Measurements from ENCODE around the gene CAMK2A.

Gene CAMK2A

DNA sequence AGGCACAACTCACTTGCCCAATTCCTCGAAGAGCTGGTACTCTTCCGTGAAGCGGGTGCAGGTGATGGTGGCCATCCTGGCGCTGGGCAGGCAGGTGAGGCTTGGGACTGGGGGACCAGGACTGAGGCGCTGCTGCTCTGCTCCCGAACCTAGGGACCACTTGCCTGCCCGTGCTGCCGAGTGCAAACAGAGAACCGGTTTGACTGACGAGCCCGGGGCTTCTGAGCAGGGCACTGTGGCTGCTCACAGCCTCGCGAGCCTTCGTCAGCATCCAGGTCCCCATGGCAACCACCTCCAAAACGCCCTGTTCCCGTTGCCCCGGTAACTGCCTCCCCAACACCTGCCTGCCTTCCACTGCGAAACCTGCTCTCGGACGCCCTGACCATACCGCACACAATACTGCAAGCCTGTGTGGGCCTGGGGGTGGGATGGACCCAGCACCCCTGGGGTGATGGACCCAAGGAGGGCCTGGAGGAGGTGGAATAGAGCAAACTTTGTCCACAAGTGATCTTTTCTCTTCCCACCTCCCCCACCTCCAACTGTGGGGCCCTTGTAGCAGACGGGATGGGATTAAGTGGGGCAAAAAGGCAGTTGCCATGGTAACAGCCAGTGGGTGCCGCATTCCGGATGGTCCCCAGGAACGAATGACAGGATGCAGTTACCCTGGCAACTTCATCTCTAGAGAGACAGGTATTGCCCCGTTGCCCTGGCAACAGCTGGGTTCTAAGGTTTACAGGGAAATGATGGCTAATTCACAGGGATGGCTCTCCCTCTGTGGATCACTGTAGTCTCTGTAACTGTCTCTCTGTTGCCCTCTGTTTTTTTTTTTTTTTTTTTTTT is at the start of gene CAMK2A:
Gene CAMK2A, minus strand, starts transcription at position 223 of the 840 bp plus-strand sequence. Its CDS starts 148 bp downstream, at position 75.
- in situ Hi-C loops (cut with MboI; ENCODE audit: low sequenced_read_pairs), result no loop called here

GRCh38 chr5:150339165-150339564 is 49.6 kb upstream of the CAMK2A start:
- in situ Hi-C loops (cut with MboI; ENCODE audit: low sequenced_read_pairs), result no loop called here

DNA sequence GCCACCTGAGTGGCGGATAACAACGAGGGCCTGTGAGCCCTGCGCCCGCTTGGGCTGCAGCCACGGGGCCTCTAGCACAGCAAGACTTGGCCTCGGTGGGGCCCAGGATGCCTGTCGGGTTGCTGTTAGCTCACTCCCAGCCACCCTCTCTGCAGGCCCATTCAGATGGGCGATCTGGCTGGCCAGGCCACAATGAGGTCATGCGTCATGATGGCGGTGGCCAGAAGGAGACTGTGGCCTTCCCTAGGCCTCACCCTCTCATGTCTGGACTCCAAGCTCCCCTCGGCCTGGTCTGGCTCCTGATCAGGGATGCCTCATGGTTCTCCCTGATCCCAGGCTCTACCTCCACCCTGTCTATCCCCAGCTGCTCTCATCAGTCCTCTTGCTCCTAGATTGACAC is 49.0 kb upstream of the CAMK2A start:
- in situ Hi-C loops (cut with MboI; ENCODE audit: low sequenced_read_pairs), result no loop called here

DNA sequence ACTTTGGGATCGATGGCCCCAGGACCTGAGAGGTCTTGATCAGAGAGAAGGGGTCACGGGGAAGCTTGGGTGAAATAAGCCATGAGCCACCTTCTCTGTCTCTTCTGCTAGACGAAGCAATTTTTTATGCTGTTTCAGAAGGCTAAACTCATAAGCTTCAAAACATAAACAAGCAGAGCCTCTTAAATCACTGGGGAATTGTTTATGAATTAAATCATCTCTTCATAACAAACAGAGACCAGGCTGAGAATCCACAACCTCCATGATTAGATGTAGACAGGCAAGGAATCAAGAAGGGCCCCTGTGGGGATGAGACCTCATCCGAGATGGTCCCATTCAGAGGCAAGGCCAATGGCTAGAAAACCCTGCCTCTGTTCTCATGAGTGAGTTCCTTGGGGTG is 46.2 kb upstream of the CAMK2A start:
- in situ Hi-C loops (cut with MboI; ENCODE audit: low sequenced_read_pairs), result no loop called here

GRCh38 chr5:150333400-150333799 is 43.8 kb upstream of the CAMK2A start:
- in situ Hi-C loops (cut with MboI; ENCODE audit: low sequenced_read_pairs), result no loop called here

DNA sequence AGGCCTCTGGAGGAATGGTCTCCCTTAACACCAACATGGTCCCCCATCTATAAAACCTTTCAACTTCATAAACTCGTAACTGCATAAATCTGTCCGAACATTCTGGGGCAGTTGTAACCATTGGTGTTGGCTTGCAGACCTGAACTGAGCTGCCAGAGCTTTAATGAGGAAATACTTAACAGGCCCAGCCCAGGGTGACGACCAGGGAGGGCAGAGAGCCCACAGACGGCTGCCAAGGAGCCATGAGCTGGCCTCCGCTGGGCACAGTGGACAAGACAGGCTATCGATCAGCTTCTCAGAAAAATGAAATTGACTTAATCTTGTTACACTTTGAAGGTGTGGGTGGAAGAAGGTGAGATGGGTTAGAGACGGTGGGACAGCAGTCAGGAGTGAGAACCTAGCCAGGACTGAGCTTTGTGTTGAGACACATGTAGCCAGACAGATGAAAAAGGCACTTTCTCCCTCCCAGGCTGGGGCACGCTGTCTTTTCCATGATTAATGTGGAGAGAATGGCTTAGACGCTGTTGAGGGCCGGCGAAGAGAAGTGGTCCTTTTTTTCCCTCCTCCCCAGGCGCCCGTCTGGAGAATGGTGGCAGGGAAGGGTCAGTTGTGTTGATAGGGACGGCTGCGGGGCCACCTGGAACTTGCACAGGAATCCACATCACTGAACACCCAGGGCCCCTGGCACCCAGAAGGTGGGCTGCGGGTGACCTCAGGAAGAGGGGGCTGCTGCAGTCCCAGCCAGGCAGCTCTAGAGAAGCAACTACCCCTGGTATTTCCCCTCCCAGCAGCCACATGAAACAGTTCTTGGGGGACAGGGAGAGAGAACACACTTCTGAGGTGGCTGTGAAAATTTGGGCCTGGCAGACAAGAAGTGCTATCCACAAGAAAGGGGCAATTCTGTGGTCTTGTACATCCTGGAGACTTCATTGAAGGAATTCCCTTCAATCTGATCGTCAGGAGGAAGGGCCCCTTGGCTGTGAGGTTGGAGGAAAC is 40.6 kb upstream of the CAMK2A start:
- in situ Hi-C loops (cut with MboI; ENCODE audit: low sequenced_read_pairs), result no loop called here

GRCh38 chr5:150329038-150329437 is 39.5 kb upstream of the CAMK2A start:
- in situ Hi-C loops (cut with MboI; ENCODE audit: low sequenced_read_pairs), result no loop called here

DNA sequence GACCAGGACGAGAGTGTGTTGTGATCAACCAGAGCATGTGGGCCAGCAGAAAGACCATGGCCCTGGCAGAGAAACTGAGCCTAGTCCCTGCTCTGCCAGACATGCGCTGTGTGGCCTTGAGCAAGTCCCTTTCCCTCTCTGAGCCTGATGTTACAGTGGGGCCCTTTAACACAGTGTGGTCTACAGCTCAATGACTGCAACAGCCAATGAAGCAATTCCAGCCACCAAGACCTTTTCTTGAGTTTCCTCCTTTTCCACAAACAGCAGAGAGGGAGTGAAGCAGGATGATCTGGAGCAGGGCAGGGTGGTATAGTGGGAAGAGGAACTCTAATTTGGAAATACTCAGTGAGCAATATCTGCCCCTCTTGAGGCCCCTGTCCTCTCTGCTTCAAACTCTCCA is 38.9 kb upstream of the CAMK2A start:
- in situ Hi-C loops (cut with MboI; ENCODE audit: low sequenced_read_pairs), result no loop called here

DNA sequence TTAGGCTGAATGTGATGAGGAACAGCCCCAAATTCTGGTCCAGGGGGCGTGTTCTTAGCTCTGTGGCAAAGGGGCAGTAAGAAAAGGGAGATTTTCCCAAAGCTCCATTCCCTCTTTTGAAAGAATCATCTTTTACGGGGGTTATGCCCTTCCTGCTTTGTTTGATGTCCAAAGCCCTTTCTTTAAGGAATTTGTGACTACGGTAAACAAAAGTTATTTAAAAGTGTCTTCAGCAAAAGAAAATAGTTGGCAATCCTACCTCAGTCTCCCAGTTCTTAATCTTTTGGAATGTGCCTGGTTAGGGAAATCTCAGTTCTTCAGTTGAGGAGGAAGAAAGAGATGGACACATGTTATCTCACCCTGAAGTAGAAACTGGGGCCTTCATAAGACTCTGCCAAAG is 37.6 kb upstream of the CAMK2A start:
- in situ Hi-C loops (cut with MboI; ENCODE audit: low sequenced_read_pairs), result no loop called here

- in situ Hi-C loops (cut with MboI; ENCODE audit: low sequenced_read_pairs), result no loop called here
Measured at GRCh38 chr5:150326707-150327106, 37.1 kb upstream of the CAMK2A start.

- in situ Hi-C loops (cut with MboI; ENCODE audit: low sequenced_read_pairs), result no loop called here
Measured at GRCh38 chr5:150325426-150325825, 35.9 kb upstream of the CAMK2A start.

GRCh38 chr5:150323819-150324218 is 34.2 kb upstream of the CAMK2A start:
- in situ Hi-C loops (cut with MboI; ENCODE audit: low sequenced_read_pairs), result no loop called here

- in situ Hi-C loops (cut with MboI; ENCODE audit: low sequenced_read_pairs), result no loop called here
Measured at GRCh38 chr5:150323092-150323491, 33.5 kb upstream of the CAMK2A start.

GRCh38 chr5:150322202-150322601 is 32.6 kb upstream of the CAMK2A start:
- in situ Hi-C loops (cut with MboI; ENCODE audit: low sequenced_read_pairs), result no loop called here

DNA sequence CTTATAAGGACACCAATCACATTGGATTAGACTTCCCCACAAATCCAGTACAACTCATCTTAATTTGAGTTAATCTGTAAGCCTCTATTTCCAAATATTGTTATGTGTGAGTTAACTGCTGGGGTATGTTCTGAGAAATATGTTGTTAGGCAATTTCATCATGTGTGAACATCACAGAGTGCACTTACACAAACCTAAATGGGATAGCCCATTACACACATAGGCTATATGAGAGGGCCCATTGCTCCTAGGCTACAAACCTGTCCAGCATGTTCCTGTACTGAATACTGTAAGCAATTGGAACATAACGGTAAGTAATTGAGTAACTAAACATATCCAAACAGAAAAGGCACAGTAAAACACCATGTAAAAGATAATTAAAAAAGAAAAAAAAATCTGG is 32.2 kb upstream of the CAMK2A start:
- in situ Hi-C loops (cut with MboI; ENCODE audit: low sequenced_read_pairs), result no loop called here

DNA sequence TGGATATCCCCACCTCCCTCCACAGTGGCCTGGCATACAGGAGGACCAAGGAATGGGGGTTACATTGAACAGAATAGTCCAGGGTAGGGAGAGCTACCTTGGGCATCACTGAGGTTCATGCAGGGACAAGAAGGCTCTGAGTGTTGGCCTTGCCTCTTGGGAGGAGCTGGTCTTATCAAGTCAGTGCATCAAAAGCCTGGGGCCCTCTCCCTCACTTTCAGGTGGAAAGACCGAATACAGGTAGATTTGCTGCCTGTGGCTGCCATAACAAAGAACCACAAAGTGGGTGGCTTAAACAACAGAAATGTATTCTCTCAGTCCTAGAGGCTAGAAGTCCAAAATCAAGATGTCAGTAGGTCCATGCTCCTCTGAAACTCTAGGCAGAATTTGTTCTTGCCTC is 31.6 kb upstream of the CAMK2A start:
- in situ Hi-C loops (cut with MboI; ENCODE audit: low sequenced_read_pairs), result no loop called here

- in situ Hi-C loops (cut with MboI; ENCODE audit: low sequenced_read_pairs), result no loop called here
Measured at GRCh38 chr5:150320044-150320613, 30.6 kb upstream of the CAMK2A start.

GRCh38 chr5:150319484-150319790 is 29.9 kb upstream of the CAMK2A start:
- in situ Hi-C loops (cut with MboI; ENCODE audit: low sequenced_read_pairs), result no loop called here

GRCh38 chr5:150318613-150319483 is 29.3 kb upstream of the CAMK2A start:
- in situ Hi-C loops (cut with MboI; ENCODE audit: low sequenced_read_pairs), result no loop called here

All from HL-60/S4 (cell line).